Testis (tissue), 5 donors: ENCODE measurements around the gene PAGE2. TPM values are rescaled to one million over a fixed set of nuclear protein-coding genes. Genes with fewer than 3 reads are reported as not detected.
"Not testable (repeated sequence)": the region's sequence is repeated elsewhere in the genome, so short reads cannot be mapped to it uniquely, and the experiment has no call there.

Source experiments
- DNase-seq: peaks from one replicate; pipeline ENCODE4 v3.0.0-alpha.2; 2019
- H3K27ac ChIP-seq, 2 donors: fragments of 200-600 bp; sonication (generic); one replicate each; pipeline ENCODE4 v1.5.1; 2019
- H3K27me3 ChIP-seq: fragments of 200-600 bp; sonication (generic); one replicate; pipeline ENCODE4 v1.5.1; 2019
- H3K36me3 ChIP-seq: fragments of 200-600 bp; sonication (generic); one replicate; pipeline ENCODE4 v1.5.1; 2017; ENCODE audit warnings: low read depth; ENCODE audit errors: missing control alignments
- H3K4me1 ChIP-seq: fragments of 200-600 bp; sonication (generic); one replicate; pipeline ENCODE4 v1.5.1; 2019
- H3K4me3 ChIP-seq, 2 donors: fragments of 200-600 bp; sonication (generic); one replicate each; pipeline ENCODE4 v1.5.1; 2017 to 2019
- H3K9me3 ChIP-seq: fragments of 200-600 bp; sonication (generic); one replicate; pipeline ENCODE4 v1.5.1; 2017
- CTCF ChIP-seq, 3 experiments: fragments of 450-650 bp in 2 of 3; fragments of 200-600 bp in 1 of 3; sonication (generic) in 1 of 3; IDR thresholded peaks; one replicate each; pipeline ENCODE4 v1.5.1; 2016 to 2019; ENCODE audit warnings: antibody characterized with exemption in 3 of 3, mild to moderate bottlenecking in 2 of 3, moderate library complexity in 1 of 3
- POLR2A ChIP-seq: fragments of 450-650 bp; IDR thresholded peaks from one replicate; pipeline ENCODE4 v1.6.1; 2017; ENCODE audit warnings: antibody characterized with exemption, mild to moderate bottlenecking, moderate library complexity
- WGBS, 2 donors: methylation state at CpG; one replicate each; pipeline ENCODE4 v1.1.5; 2018; 5-methylcytosine and 5-hydroxymethylcytosine counted together
- intact Hi-C: fragments of 100-400 bp; cut with DNase I; formaldehyde crosslinking; loops from one replicate; pipeline ENCODE4 v1.15.1; 2023; ENCODE audit warnings: low total_unique reads
- long read RNA-seq, 2 donors: transcript quantifications; one replicate each; lab custom pipeline, GENCODE V29; 2026
- polyA plus RNA-seq: library from polyadenylated mRNA; stranded (reverse); fragments of 350-450 nt; fragmentation: Illumina TruSeq; extraction: RNeasy Lipid Tissue Mini Kit (QIAGEN cat#74804); gene quantifications from one replicate; pipeline ENCODE4 v1.2.3, GENCODE V29; 2014; ENCODE audit warnings: low read depth, low replicate concordance; ENCODE audit not compliant: insufficient read depth
- total RNA-seq, 2 donors: library from RNA; depleted of rRNA; stranded (reverse); fragments of >200 nt; gene quantifications; one replicate each; pipeline ENCODE4 v1.2.3, GENCODE V29; 2016

PAGE2 gene
- 10 to 100 TPM; 24.3 to 31.4 TPM for total RNA-seq
- 34.3 TPM for polyA plus RNA-seq
- long read RNA-seq, donor 1, partial matches to known transcripts = 0 of 3 reads
- long read RNA-seq, donor 1, other reads (novel, unspliced or antisense) = 0 of 3 reads
- long read RNA-seq, donor 2, partial matches to known transcripts = 0 of 2 reads
- long read RNA-seq, donor 2, other reads (novel, unspliced or antisense) = 0 of 2 reads

DNA sequence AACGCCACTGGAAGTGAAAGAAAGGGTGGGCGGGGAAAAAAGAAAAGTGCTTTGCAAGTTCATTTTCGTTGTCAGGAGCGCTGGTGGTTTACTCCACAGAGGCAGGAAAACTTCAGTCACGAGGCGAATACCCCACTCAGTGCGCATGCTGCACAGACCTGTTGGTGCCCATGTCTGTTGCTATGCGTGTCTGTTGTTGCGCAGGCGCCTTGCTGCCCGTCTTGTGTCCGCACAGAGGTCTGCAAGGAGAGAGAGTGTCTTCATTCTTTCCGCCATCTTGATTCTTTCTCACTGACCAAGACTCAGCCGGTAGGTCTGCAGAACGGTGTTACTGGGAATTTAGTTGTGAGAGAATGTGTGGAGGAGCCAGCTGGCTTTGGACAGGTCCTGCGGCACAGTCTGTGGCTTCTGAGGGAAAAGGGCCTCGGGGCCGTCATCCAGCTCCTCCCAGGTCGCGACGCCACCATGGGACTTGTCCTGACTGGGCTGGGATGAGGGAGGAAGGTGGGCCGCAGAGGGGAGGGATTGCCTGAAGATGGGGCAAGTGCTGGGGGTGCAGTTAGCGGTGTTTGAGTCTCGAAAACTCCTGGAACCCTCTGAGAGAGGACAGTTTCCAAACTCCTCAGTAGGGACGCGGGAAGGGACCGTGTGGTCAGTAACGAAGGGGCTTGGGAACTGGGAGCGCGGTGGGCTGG is at the start of gene PAGE2:
Gene PAGE2 (plus strand): TSS at position 224 of the 695 bp plus-strand sequence. CDS start 1,003 bp downstream, outside the sequence.
- peak within 1 kb of the TSS in 1 of 2 donors; percentile 10 for H3K4me3 ChIP-seq
- H3K4me1 ChIP-seq = no peaks in the 10 kb centered on the region
- H3K27ac ChIP-seq = no peak within 1 kb of the TSS
- H3K36me3 ChIP-seq = no peaks in the 10 kb centered on the region
- H3K9me3 ChIP-seq = no peaks in the 10 kb centered on the region
- whole genome bisulfite sequencing, 2 donors = 70 to 71% methylated on average over 16 to 30 of the region's 30 CpGs
- no peak for TF ChIP-seq POLR2A
- TF ChIP-seq CTCF (IDR thresholded peaks at IDR 0.05) = no peak
- H3K27me3 ChIP-seq = no peaks in the 10 kb centered on the region
- intact Hi-C loops = no loop called here
- DNase-seq = peak; percentile 30

- Histone ChIP-seq H3K9me3 (no peaks in the 10 kb centered on the region), H3K4me3 (no peak overlapping the region), H3K36me3 (no peaks in the 10 kb centered on the region), H3K4me1 (no peaks in the 10 kb centered on the region), H3K27ac (no peak overlapping the region), H3K27me3 (no peaks in the 10 kb centered on the region)
- DNase-seq = no peak
- 84 to 86% methylated on average over 3 of the region's 3 CpGs for WGBS, 2 donors
- intact Hi-C loops = no loop called here
- TF ChIP-seq CTCF (IDR thresholded peaks at IDR 0.05) (no peak), POLR2A (no peak)
Observed at GRCh38 chrX:55039471-55039870, 49.3 kb upstream of the PAGE2 start.

GRCh38 chrX:55041514-55041913 is 47.3 kb upstream of the PAGE2 start:
- H3K27me3 ChIP-seq = no peaks in the 10 kb centered on the region
- intact Hi-C loops = no loop called here
- no peak for TF ChIP-seq CTCF (IDR thresholded peaks at IDR 0.05)
- TF ChIP-seq POLR2A = no peak
- WGBS, 2 donors = 98 to 100% methylated on average over 1 to 6 of the region's 6 CpGs
- DNase-seq = no peak
- no peak overlapping the region for H3K27ac ChIP-seq
- H3K4me3 ChIP-seq = no peak overlapping the region
- no peaks in the 10 kb centered on the region for H3K4me1 ChIP-seq
- H3K9me3 ChIP-seq = no peaks in the 10 kb centered on the region
- no peaks in the 10 kb centered on the region for H3K36me3 ChIP-seq

GRCh38 chrX:55050599-55050998 is 38.2 kb upstream of the PAGE2 start:
- H3K9me3 ChIP-seq = not testable (repeated sequence)

GRCh38 chrX:55056820-55057674 is 31.8 kb upstream of the PAGE2 start:
- no peaks in the 10 kb centered on the region for H3K9me3 ChIP-seq
- no peaks in the 10 kb centered on the region for H3K36me3 ChIP-seq
- H3K27ac ChIP-seq = no peak overlapping the region
- no peaks in the 10 kb centered on the region for H3K4me1 ChIP-seq
- DNase-seq = no peak
- TF ChIP-seq POLR2A (no peak), CTCF (IDR thresholded peaks at IDR 0.05) (no peak)
- no peak overlapping the region for H3K4me3 ChIP-seq
- WGBS, 2 donors = 32 to 35% methylated on average over 7 of the region's 7 CpGs
- intact Hi-C loops = no loop called here
- H3K27me3 ChIP-seq = no peaks in the 10 kb centered on the region

More at GRCh38 chrX:55050599-55050998, 38.2 kb upstream of the PAGE2 start:
- intact Hi-C loops, H3K36me3 ChIP-seq, H3K27me3 ChIP-seq, H3K4me3 ChIP-seq, H3K27ac ChIP-seq, H3K4me1 ChIP-seq, DNase-seq: not testable (repeated sequence)
- WGBS, 2 donors = 83 to 90% methylated on average over 2 of the region's 2 CpGs
